ENCODE measurements around the gene LRP10.
"Not testable (repeated sequence)": the region's sequence is repeated elsewhere in the genome, so short reads cannot be mapped to it uniquely, and the experiment has no call there.

The LRP10 gene

GRCh38 chr14:22888662-22889061, 17.1 kb downstream of the LRP10 start:
- DNase-seq: no peak

GRCh38 chr14:22890416-22890815, 18.9 kb downstream of the LRP10 start:
- DNase-seq: no peak

- DNase-seq: no peak
These were observed 20.9 kb downstream of the LRP10 start for GRCh38 chr14:22892488-22892887.

GRCh38 chr14:22893706-22894105, 22.2 kb downstream of the LRP10 start:
- no peak for DNase-seq

DNA sequence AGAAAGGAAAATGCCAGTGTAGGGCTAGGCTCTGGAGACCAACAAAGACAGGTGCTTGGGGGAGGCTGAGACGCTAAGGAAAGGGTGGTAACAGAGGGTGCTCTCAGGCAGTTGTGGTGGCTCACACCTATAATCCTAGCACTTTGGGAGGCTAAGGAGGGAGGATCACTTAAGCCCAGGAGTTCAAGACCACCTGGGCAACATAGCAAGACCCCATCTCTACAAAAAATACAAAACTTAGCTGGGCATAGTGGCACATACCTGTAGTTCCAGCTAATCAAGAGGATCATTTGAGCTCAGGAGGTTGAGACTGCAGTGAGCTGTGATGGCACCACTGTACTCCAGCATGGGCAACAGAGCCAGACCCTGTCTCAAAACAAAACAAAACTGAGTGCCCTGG, 23.9 kb downstream of the LRP10 start:
- DNase-seq: no peak

DNA sequence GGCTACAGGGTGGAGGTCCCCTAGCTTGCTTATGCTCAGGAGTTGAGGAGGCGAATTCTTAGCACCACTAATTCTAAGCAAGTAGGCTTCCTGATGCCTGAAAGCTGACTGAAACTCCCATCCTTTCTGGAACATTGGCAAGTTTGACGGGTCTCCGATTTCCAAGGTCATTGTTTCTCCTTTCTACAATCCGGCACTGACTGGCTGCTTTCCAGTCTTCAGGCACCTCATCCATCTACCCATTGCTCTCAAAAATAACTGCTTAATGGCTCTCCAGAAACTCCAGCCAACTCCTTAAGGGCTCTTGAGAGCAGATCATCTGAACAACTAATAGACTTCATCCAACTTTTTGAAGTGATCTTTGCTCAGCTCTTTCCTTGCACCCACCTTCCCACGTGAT, 24.8 kb downstream of the LRP10 start:
- no peak for DNase-seq

GRCh38 chr14:22896760-22897159, 25.2 kb downstream of the LRP10 start:
- no peak for DNase-seq

DNA sequence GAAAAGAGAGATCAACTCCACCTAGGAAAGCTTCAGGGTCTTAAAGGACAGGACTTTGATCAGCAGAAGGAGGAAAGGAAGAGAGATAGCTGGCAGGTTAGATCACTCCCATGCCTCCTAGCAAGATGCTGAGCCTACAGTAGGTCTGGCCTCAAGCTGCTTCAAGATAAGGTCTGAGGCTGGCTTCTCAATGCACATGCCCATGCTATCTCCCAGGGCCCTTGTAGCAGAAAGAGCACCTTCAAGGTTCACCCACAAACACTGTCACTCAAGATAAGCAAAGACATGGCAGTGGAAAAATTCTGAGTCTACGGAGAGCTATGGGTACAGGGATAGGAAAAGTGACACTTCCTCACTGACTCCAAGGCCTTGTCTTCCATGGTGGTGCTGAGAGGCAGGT, 25.8 kb downstream of the LRP10 start:
- DNase-seq: no peak

- no peak for DNase-seq
These were observed 27.0 kb downstream of the LRP10 start for GRCh38 chr14:22898302-22899090.

DNA sequence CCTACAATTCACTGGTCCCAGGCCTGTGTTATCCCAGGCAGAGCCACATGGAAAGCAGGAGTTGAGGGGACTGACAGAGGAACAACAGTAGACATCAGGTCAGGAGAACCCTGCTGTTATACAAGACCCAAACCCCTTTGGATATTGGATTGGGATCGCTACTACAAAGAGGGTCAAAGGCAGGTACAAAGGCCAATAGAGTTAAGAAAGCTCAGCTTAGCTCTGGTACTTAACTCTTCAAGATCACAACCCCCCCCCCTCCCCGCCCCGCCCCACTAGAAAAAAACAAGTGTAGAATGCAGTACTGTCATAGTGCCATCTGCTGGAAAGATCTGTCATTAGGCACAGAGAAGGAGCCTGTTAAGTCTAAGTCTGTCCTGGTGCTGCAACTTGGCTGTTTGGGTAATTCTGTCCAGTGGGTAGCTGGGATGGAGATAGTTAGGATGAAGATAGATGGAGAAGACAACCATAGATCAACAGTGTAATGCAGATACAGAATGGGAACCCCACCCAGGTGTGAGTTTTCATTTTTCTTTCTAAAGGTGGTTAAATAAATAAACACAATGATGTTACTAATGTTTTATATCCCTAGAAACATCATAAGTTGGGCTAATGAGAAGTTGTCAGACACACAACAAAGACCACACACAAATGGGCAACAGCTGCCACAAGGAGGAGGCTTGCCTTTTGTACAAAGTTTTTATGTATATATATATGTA, 28.7 kb downstream of the LRP10 start:
- DNase-seq: peak; percentile 20

DNA sequence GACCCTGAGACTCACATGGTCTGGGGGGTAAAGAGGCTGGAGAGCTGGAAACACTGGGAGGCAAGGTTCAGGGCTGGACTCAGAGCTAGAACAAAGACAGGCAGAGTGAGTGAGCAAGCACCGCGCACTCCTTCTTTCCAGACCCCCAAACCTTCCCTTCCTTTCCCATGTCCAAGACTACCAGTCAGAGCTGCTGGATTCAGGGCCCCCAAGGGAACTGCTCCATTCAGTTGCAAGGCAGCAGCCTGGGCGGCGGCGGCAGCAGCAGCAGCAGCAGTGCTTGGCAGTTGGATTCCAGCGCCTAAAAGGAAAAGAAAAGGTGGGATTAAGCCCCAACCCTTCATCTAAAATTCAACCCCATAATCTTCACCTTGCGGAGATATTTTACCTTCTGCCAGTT, 30.3 kb downstream of the LRP10 start:
- no peak for DNase-seq

DNA sequence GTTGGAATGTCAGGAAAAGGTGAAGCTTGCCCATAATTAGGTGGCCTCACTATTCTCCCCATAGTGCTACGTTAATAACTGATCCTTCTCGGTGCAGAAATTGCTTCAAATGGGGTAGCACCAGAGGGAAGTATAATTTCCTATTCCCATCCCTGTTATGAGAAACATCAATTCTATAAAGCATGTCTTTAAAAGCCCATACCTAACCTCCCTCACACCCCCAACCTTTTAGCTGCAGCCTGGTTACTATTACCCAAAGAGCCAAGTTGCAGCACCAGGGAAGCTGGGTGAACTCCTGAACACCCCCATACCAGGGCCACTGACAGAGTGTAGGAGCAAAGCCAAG, 32.2 kb downstream of the LRP10 start:
- no peak for DNase-seq

DNA sequence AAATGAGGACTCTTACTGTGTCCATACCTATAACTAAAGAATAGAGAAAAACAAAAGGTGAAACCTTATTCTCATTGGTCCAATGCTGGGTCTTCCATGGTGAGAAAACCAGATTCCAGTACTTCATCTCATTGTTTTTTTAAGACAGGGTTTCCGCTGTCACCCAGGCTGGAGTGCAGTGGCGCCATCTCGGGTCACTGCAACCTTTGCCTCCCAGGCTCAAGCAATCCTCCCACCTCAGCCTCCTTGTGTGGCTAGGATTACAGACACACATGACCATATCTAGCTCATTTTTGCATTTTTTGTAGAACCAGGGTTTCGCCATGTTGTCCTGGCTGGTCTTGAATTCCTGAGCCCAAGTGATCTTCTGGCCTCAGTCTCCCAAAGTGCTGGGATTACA, 34.1 kb downstream of the LRP10 start:
- DNase-seq: no peak

- no peak for DNase-seq
These were observed 34.5 kb downstream of the LRP10 start for GRCh38 chr14:22906073-22906472.

DNA sequence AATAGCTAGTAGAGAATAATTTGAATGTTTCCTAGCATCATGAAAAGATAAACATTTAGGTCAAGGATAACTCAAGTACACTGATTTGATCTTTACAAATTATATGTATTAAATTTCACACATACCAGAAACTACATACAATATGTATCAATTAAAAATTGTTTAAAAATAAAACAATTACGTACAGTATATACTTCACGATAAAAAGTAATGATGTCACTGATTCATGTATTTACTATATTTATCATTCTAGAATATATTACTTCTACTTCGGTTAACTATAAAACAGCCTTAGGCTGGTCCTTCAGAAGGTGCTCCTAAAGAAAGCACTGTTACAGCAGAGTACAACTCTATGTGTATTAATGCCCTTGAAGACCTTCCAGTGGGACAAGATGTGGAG, 35.9 kb downstream of the LRP10 start:
- no peak for DNase-seq

GRCh38 chr14:22908601-22909000, 37.1 kb downstream of the LRP10 start:
- DNase-seq: no peak

GRCh38 chr14:22910916-22911315, 39.4 kb downstream of the LRP10 start:
- DNase-seq: no peak

GRCh38 chr14:22914836-22915235, 43.3 kb downstream of the LRP10 start:
- not testable (repeated sequence) for DNase-seq

DNA sequence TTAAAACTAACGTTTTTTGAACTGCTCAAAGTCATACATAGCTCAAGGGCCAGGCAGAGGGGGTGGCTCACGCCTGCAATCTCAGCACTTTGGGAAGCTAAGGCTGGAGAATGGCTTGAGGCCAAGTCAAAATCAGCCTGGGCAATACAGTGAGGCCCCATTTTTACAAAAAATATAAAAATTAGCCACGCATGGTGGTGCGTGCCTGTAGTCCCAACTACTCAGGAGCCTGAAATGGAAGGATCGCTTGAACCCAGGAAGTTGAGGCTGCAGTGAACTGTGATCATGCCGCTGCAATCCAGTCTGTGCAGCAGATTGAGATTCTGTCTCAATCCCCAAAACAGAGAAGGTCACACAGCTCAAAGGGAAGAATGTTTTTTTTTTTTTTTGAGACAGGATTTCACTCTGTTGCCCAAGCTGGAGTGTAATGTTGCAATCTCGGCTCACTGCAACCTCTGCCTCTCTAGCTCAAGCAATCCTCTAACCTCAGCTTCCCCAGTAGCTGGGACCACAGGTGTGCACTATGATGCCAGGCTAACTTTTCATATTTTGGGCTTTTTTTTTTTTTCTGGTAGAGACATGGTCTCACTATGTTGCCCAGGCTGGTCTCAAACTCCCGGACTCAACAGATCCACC, 44.5 kb downstream of the LRP10 start:
- DNase-seq: no peak

- peak; percentile 100 for DNase-seq
These were observed 47.5 kb downstream of the LRP10 start, which contains the start of gene RBM23 for GRCh38 chr14:22918804-22919600. TSS of gene RBM23 (minus strand) at chr14:22919149.

DNA sequence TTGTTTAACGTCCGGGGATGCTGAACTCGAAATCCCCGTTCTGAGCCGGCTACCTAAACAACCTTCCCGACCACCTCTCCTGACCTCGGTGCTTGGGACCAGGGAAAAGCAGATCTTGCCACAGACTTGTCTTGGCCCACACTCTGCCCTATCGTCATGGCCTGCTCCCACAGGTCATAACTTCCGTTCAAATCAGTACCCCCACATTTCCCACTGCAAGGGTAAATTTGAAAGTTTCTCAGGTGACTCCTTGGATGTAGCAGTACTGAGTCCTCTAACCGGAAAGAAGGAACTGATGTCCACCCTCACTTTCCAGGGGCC, 48.0 kb downstream of the LRP10 start:
- no peak for DNase-seq

- DNase-seq: no peak
These were observed 49.2 kb downstream of the LRP10 start for GRCh38 chr14:22920697-22921096.

DNA sequence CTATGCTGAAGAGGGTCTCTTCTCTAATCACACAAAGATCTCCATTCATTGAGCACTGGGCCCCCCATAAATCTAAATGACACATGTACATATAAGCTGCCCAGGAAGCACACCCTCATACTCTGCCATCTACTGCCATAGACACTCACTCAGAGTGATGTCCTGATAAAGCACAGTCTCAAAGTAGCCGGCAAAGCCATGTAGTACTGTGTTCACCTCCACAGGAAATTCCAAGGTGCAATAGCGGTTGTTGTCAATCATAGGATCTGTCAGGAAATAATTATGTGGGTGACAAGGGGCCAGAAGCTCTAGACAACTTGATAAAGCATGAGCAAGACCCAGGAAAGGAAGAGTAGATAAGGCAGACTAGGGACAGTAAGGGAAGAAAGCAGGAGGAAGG, 50.8 kb downstream of the LRP10 start:
- DNase-seq: no peak

All from NCI-H1092 (cell line).